Keratinocyte (primary cell): ENCODE results near the gene CHGA.

Source experiments
- EZH2 ChIP-seq: IDR thresholded peaks from one replicate; pipeline ENCODE4 v1.6.1; 2012; ENCODE audit warnings: inconsistent platforms, mild to moderate bottlenecking, low read length, moderate library complexity
- TF ChIP-seq, protein P1 (sequence below), 3 experiments: IDR thresholded peaks in 1 of 3; conservative IDR thresholded peaks in 1 of 3; optimal IDR thresholded peaks in 1 of 3; 2 replicates in 2 of 3; 3 replicates in 1 of 3; pipeline versions ENCODE3 to v1.5.1; 2011; ENCODE audit warnings: low read length in 3 of 3, mild to moderate bottlenecking in 3 of 3, moderate library complexity in 2 of 3, control low read depth in 1 of 3, inconsistent platforms in 1 of 3; ENCODE audit not compliant: insufficient read depth in 2 of 3; ENCODE audit errors: extremely low read depth in 1 of 3

DNA sequence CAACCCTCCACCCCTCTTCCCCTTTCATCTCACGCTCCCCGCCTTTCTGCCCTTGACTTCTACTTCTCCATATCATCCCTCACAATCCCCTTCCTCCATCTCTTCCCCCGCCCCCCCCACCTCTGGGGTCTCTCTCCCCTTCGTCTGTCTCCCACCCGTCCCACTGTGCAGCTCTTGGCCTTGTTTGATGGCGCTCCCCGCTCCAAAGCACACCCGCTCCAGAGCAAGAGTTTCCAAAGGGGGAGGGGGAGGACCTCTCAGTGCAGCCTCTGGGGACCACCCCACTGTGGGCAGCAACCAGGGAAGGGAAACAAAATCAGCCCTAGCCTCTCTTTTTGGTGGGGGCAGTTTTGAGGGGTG is 774 bp downstream of the CHGA start:
- TF ChIP-seq, protein P1, sequence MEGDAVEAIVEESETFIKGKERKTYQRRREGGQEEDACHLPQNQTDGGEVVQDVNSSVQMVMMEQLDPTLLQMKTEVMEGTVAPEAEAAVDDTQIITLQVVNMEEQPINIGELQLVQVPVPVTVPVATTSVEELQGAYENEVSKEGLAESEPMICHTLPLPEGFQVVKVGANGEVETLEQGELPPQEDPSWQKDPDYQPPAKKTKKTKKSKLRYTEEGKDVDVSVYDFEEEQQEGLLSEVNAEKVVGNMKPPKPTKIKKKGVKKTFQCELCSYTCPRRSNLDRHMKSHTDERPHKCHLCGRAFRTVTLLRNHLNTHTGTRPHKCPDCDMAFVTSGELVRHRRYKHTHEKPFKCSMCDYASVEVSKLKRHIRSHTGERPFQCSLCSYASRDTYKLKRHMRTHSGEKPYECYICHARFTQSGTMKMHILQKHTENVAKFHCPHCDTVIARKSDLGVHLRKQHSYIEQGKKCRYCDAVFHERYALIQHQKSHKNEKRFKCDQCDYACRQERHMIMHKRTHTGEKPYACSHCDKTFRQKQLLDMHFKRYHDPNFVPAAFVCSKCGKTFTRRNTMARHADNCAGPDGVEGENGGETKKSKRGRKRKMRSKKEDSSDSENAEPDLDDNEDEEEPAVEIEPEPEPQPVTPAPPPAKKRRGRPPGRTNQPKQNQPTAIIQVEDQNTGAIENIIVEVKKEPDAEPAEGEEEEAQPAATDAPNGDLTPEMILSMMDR (optimal IDR thresholded peaks at IDR 0.05 in 1 of 3, IDR thresholded peaks at IDR 0.05 in 1 of 3, conservative IDR thresholded peaks at IDR 0.05 in 1 of 3; ENCODE audit: extremely low read depth in 1 of 3, insufficient read depth in 2 of 3, low read length in 3 of 3), result no peak
- TF ChIP-seq EZH2, result no peak
